NT2/D1 (cell line): ENCODE data around the gene RASAL1.

Experiments used
- YY1 ChIP-seq: IDR thresholded peaks from 2 replicates; pipeline ENCODE4 v1.6.1; 2011; ENCODE audit not compliant: insufficient read length, insufficient read depth
- ZNF274 ChIP-seq: IDR thresholded peaks from 2 replicates; pipeline ENCODE4 v1.6.1; 2011; ENCODE audit warnings: mild to moderate bottlenecking, low read depth, low read length

- TF ChIP-seq ZNF274: no peak
- TF ChIP-seq YY1: no peak
These were observed 20.9 kb downstream of the RASAL1 start for GRCh38 chr12:113114447-113115178.
